ENCODE data around the gene LY6G5B.

DNA sequence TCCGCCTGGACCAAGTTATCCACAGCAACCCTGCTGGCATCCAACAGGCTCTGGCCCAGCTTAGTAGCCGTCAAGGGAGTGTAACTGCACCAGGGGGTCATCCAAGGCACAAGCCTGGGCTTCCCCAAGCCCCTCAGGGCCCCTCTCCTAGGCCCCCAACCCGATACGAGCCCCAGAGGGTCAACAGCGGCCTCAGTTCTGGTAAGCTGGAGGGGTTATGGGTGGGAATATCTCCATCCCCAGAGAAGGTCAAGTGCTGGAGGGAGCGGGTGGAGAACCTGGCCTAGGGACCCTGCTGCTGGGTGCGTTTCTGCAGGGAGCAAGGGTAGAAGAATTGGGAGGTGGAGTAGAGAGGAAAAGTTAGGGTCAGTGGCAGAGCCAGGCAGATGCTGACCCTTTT lies 36.3 kb upstream of the LY6G5B start:
- TF ChIP-seq, protein P1, sequence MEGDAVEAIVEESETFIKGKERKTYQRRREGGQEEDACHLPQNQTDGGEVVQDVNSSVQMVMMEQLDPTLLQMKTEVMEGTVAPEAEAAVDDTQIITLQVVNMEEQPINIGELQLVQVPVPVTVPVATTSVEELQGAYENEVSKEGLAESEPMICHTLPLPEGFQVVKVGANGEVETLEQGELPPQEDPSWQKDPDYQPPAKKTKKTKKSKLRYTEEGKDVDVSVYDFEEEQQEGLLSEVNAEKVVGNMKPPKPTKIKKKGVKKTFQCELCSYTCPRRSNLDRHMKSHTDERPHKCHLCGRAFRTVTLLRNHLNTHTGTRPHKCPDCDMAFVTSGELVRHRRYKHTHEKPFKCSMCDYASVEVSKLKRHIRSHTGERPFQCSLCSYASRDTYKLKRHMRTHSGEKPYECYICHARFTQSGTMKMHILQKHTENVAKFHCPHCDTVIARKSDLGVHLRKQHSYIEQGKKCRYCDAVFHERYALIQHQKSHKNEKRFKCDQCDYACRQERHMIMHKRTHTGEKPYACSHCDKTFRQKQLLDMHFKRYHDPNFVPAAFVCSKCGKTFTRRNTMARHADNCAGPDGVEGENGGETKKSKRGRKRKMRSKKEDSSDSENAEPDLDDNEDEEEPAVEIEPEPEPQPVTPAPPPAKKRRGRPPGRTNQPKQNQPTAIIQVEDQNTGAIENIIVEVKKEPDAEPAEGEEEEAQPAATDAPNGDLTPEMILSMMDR (conservative IDR thresholded peaks at IDR 0.05; ENCODE audit: low read depth, low read length): no peak
- no peak for TF ChIP-seq EZH2 (IDR thresholded peaks at IDR 0.05; ENCODE audit: low read length, unreplicated experiment)
- no peak for TF ChIP-seq EZH2phosphoT487 (IDR thresholded peaks at IDR 0.05; ENCODE audit: borderline replicate concordance, low read length)

Measured in PC-3 (cell line).